Measurements from ENCODE around the gene ZSCAN30. TPM values are rescaled to one million over a fixed set of nuclear protein-coding genes. Genes with fewer than 3 reads are reported as not detected.

Gene ZSCAN30
- total and polyA plus RNA-seq, 9 of the 15 experiments (the other 6 are each of a cell fraction or from before 2014, with no cell fraction given): 4.6 to 13.6 (median 10.8) TPM

- TF ChIP-seq HDAC3 (IDR thresholded peaks at IDR 0.05; ENCODE audit: borderline replicate concordance, partially characterized antibody) (peak; percentile 34), MYBL2 (IDR thresholded peaks at IDR 0.05; ENCODE audit: low read depth) (peak; percentile 52; the same call in 1 of the 2 replicates), MYBL2 (CRISPR knock-in tag; IDR thresholded peaks at IDR 0.05; ENCODE audit: borderline replicate concordance) (no peak)
These were observed 59.0 kb downstream of the ZSCAN30 start (continued) for GRCh38 chr18:35231052-35231451.

GRCh38 chr18:35227254-35227653, 62.8 kb downstream of the ZSCAN30 start:
- POLR2A ChIA-PET: no interaction called here
- Histone ChIP-seq H3K79me2 (ENCODE audit: control insufficient read depth, insufficient read depth, low read length) (no peaks in the 10 kb centered on the region), H3K4me1 (replicated peaks in 1 of 2; ENCODE audit: control insufficient read depth in 2 of 2, insufficient read depth in 2 of 2, low read length in 2 of 2) (0 out of 5 replicates have a peak, but pooled peaks cover 0 to 3% of the 10 kb centered on the region in 2 experiments), H3K9ac (ENCODE audit: insufficient read depth in 1 of 2, low read depth in 2 of 2, low read length in 2 of 2) (no peak overlapping the region), H3K9me3 (replicated peaks; ENCODE audit: control insufficient read depth, insufficient read depth, low read depth, low read length) (no peaks in the 10 kb centered on the region), H3K27me3 (ENCODE audit: control insufficient read depth in 2 of 2, insufficient read depth in 2 of 2, low read length in 2 of 2) (no peaks in the 10 kb centered on the region; a peak in 1 of 5 replicates), H3K27ac (ENCODE audit: extremely low read depth, low read depth, low read length) (no peak overlapping the region), H3K36me3 (ENCODE audit: control insufficient read depth, insufficient read depth, low read length) (no peaks in the 10 kb centered on the region), H4K20me1 (replicated peaks; ENCODE audit: control insufficient read depth, insufficient read depth, low read length) (no peaks in the 10 kb centered on the region), H3K4me2 (ENCODE audit: insufficient read depth, low read length) (no peak overlapping the region), H2AFZ (ENCODE audit: low read depth, low read length) (peak overlapping the region; percentile 12; the same call in 1 of the 2 replicates), H3K9me1 (ENCODE audit: control insufficient read depth, insufficient read depth, low read length) (no peaks in the 10 kb centered on the region), H3K4me3 (no peak overlapping the region)
- WGBS (ENCODE audit: insufficient coverage, low coverage, missing lambda C conversion rate): 9% methylated on average over 1 of the region's 1 CpG
- FAIRE-seq: no peak
- CTCF ChIA-PET (ENCODE audit: low intra/inter-chr PET ratio): no interaction called here
- no TSS peak for BruUV-seq (replicated peaks)
- intact Hi-C loops (cut with micrococcal nuclease) (loop anchor here (5.0 kb wide), 1 partner anchor 55 kb away; no protein-coding TSS in a partner anchor), in situ Hi-C loops (cut with MboI) (no loop called here)
- TF ChIP-seq PHF21A (IDR thresholded peaks at IDR 0.05; ENCODE audit: borderline replicate concordance, low read depth): no peak
- no peak for TF ChIP-seq NFE2L1 (tag; IDR thresholded peaks at IDR 0.05; ENCODE audit: borderline replicate concordance, low read depth)
- peak; percentile 31 for TF ChIP-seq NFYB (IDR thresholded peaks at IDR 0.05; ENCODE audit: extremely low read depth, insufficient read length)
- DNase-seq (ENCODE audit: extremely low read depth in 1 of 4, low spot score in 3 of 4): no peak
- peak; percentile 48 for ATAC-seq

Data from K562 (cell line).